Measurements from ENCODE around the gene GNG4. TPM values are rescaled to one million over a fixed set of nuclear protein-coding genes. Genes with fewer than 3 reads are reported as not detected.

GNG4 gene
- total and polyA plus RNA-seq, 7 donors, result 1.5 to 31.9 (median 3.9) TPM

GRCh38 chr1:235661568-235661967 is 12.0 kb upstream of the GNG4 start:
- intact Hi-C loops (cut with DNase I), result no loop called here
- Histone ChIP-seq H3K9me3 (no peaks in the 10 kb centered on the region), H3K4me3 (no peak overlapping the region), H3K27me3 (no peaks in the 10 kb centered on the region), H3K27ac (no peak overlapping the region), H3K36me3 (peaks cover 0 to 34% (median 9%) of the 10 kb centered on the region in 4 donors), H3K4me1 (no peaks in the 10 kb centered on the region)
- no peak for DNase-seq
- WGBS, 2 donors, result 72 to 77% methylated on average over 2 of the region's 2 CpGs
- no peak for TF ChIP-seq POLR2AphosphoS5 (IDR thresholded peaks at IDR 0.05)
- TF ChIP-seq, protein P1, sequence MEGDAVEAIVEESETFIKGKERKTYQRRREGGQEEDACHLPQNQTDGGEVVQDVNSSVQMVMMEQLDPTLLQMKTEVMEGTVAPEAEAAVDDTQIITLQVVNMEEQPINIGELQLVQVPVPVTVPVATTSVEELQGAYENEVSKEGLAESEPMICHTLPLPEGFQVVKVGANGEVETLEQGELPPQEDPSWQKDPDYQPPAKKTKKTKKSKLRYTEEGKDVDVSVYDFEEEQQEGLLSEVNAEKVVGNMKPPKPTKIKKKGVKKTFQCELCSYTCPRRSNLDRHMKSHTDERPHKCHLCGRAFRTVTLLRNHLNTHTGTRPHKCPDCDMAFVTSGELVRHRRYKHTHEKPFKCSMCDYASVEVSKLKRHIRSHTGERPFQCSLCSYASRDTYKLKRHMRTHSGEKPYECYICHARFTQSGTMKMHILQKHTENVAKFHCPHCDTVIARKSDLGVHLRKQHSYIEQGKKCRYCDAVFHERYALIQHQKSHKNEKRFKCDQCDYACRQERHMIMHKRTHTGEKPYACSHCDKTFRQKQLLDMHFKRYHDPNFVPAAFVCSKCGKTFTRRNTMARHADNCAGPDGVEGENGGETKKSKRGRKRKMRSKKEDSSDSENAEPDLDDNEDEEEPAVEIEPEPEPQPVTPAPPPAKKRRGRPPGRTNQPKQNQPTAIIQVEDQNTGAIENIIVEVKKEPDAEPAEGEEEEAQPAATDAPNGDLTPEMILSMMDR (IDR thresholded peaks at IDR 0.05), result no peak

DNA sequence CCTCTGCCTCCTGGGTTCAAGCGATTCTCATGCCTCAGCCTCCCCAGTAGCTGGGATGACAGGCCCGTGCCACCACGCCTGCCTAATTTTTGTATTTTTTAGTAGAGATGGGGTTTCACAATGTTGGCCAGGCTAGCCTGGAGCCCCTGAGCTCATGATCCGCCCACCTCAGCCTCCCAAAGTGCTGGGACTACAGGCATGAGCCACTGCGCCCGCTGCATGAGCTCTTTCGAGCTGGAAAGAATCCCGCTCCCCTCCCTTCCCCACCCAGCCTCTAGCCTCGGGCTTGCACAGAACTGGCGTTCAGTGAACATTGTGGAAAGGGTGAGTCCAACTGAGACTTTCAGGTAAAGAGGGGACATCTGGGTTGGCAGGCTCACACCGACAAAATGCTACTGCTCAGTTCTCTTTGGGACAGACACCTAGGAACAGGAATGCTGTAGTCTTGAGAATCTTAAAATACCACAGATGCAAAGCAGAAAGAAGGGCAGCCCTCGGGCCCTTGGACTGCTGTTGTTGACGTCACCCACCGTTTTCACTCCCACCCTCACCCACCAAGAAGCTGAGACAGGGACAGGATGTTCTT is 9.7 kb upstream of the GNG4 start:
- 95 to 97% methylated on average over 14 of the region's 14 CpGs for WGBS, 2 donors
- TF ChIP-seq POLR2A (IDR thresholded peaks at IDR 0.05) (no peak), POLR2AphosphoS5 (IDR thresholded peaks at IDR 0.05) (no peak), EP300 (IDR thresholded peaks at IDR 0.05) (no peak)
- TF ChIP-seq, protein P1 (IDR thresholded peaks at IDR 0.05), result no peak
- Histone ChIP-seq H3K4me1 (no peaks in the 10 kb centered on the region), H3K27me3 (peaks cover 0 to 9% (median under 1%) of the 10 kb centered on the region in 3 donors), H3K9me3 (peaks cover 0 to 1% (median 0%) of the 10 kb centered on the region in 4 donors), H3K36me3 (peaks cover 0 to 32% (median 9%) of the 10 kb centered on the region in 4 donors), H3K27ac (no peak overlapping the region), H3K4me3 (no peak overlapping the region)
- peak; percentile 30 for DNase-seq
- intact Hi-C loops (cut with DNase I), result no loop called here

- Histone ChIP-seq H3K9me3 (peaks cover 0 to 5% (median 0%) of the 10 kb centered on the region in 4 donors), H3K27ac (no peak overlapping the region), H3K4me3 (no peak overlapping the region), H3K27me3 (peaks cover 0 to 16% (median 3%) of the 10 kb centered on the region in 3 donors), H3K4me1 (no peaks in the 10 kb centered on the region), H3K36me3 (peaks cover 0 to 19% (median 4%) of the 10 kb centered on the region in 4 donors)
- no peak for DNase-seq
- WGBS, 2 donors, result 48 to 60% methylated on average over 5 of the region's 5 CpGs
- TF ChIP-seq POLR2AphosphoS5 (IDR thresholded peaks at IDR 0.05) (no peak), EP300 (IDR thresholded peaks at IDR 0.05) (no peak), POLR2A (IDR thresholded peaks at IDR 0.05) (no peak)
- TF ChIP-seq, protein P1 (IDR thresholded peaks at IDR 0.05), result no peak
- intact Hi-C loops (cut with DNase I), result no loop called here
These were observed 8.4 kb upstream of the GNG4 start for GRCh38 chr1:235657747-235658526.

DNA sequence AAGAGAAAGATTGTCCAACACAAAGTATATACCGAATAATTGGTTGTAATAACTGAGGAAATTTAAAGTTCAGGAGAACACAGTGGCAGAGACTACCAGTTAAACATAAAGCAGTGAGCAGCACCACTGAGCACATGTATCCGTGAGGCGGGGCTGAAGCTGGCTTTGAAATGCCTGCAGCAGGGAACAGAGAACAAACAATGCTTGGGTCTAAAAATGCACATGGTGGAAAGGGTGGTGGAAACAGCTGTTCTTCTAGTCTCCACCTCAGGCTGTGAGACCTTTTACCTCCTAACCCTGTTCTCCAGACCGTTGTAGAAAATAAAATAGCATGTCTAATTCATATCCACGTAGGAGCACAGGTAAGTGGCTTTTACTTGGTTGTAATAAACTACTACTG is 7.7 kb upstream of the GNG4 start:
- peaks cover 0 to 5% (median 0%) of the 10 kb centered on the region in 4 donors for H3K9me3 ChIP-seq
- 24 to 74% methylated on average over 5 of the region's 5 CpGs for WGBS, 2 donors
- no peaks in the 10 kb centered on the region for H3K4me1 ChIP-seq
- TF ChIP-seq, protein P1 (IDR thresholded peaks at IDR 0.05), result no peak
- no peak for TF ChIP-seq POLR2AphosphoS5 (IDR thresholded peaks at IDR 0.05)
- no peak for TF ChIP-seq POLR2A (IDR thresholded peaks at IDR 0.05)
- TF ChIP-seq EP300 (IDR thresholded peaks at IDR 0.05), result no peak
- intact Hi-C loops (cut with DNase I), result no loop called here
- H3K27ac ChIP-seq, result no peak overlapping the region
- no peak for DNase-seq
- peaks cover 0 to 22% (median 3%) of the 10 kb centered on the region in 3 donors for H3K27me3 ChIP-seq
- peaks cover 0 to 12% (median under 1%) of the 10 kb centered on the region in 4 donors for H3K36me3 ChIP-seq
- H3K4me3 ChIP-seq, result no peak overlapping the region

Measured in sigmoid colon (tissue), 7 donors.